GM12878 (cell line): Measurements from ENCODE around the gene RADIL. TPM values are rescaled to one million over a fixed set of nuclear protein-coding genes. Genes with fewer than 3 reads are reported as not detected.

Experiments used
- ATAC-seq: fragments of 200-7000 bp; cut with Tn5 transposase; 3 replicates; pipeline ENCODE4 v1.9.1; 2020; ENCODE audit warnings: mild to moderate bottlenecking, moderate library complexity
- BruUV-seq: library from RNA; stranded (reverse); fragments of 400-500 nt; replicated peaks from 2 replicates; lab custom pipeline; 2021; lab: Mats Ljungman, UMichigan
- CTCF ChIA-PET: fragments of 300-600 bp; sonication (Branson Sonifier 250); formaldehyde crosslinking; extraction: SDS; loops from one replicate; lab custom pipeline; 2021; ENCODE audit warnings: inconsistent platforms; lab: Yijun Ruan, JAX
- POLR2A ChIA-PET: fragments of 350-600 bp; formaldehyde crosslinking; extraction: SDS; loops from one replicate; lab custom pipeline; 2021; ENCODE audit warnings: inconsistent platforms; lab: Charles Lee
- RAD21 ChIA-PET: fragments of 300-600 bp; sonication (Branson Sonifier 250); formaldehyde crosslinking; loops from one replicate; lab custom pipeline; 2023; ENCODE audit warnings: antibody characterized with exemption; ENCODE audit not compliant: unreplicated experiment; lab: Charles Lee
- SMC1A ChIA-PET: fragments of 300-600 bp; sonication (Branson Sonifier 250); formaldehyde crosslinking; loops from one replicate; lab custom pipeline; 2023; ENCODE audit not compliant: unreplicated experiment, uncharacterized antibody; lab: Charles Lee
- DNase-seq: peaks from one replicate; pipeline ENCODE4 v3.0.0-alpha.2; 2011; ENCODE audit warnings: low read depth, low spot score
- FAIRE-seq: peaks from 3 replicates; lab custom pipeline; 2011; peaks lifted over from hg19 to GRCh38; lab: Jason Lieb, UNC
- H2AFZ ChIP-seq: 2 replicates; pipeline ENCODE4 v1.6.0; 2011; ENCODE audit warnings: low read depth, low read length, control low read depth; ENCODE audit not compliant: control insufficient read depth
- H3K27ac ChIP-seq: 2 replicates; pipeline ENCODE4 v1.5.1; 2011; ENCODE audit warnings: control low read depth; ENCODE audit not compliant: control insufficient read depth, insufficient read depth
- H3K27me3 ChIP-seq, 2 experiments: replicated peaks in 1 of 2; 2 replicates each; pipeline versions ENCODE4 v1.6.0 to v1.6.1; 2011; ENCODE audit warnings: low read length in 1 of 2; ENCODE audit not compliant: control insufficient read depth in 2 of 2, insufficient read depth in 2 of 2
- H3K36me3 ChIP-seq, 2 experiments: 2 replicates each; pipeline ENCODE4 v1.5.1; 2011; ENCODE audit warnings: low read length in 1 of 2; ENCODE audit not compliant: control insufficient read depth in 2 of 2, insufficient read depth in 2 of 2
- H3K4me1 ChIP-seq: 2 replicates; pipeline ENCODE4 v1.6.1; 2011; ENCODE audit warnings: mild to moderate bottlenecking, low read length, moderate library complexity, mixed read lengths; ENCODE audit not compliant: control insufficient read depth, insufficient read depth
- H3K4me2 ChIP-seq: 2 replicates; pipeline ENCODE4 v1.6.0; 2011; ENCODE audit warnings: control low read depth; ENCODE audit not compliant: control insufficient read depth, insufficient read depth
- H3K4me3 ChIP-seq: fragments of 200-600 bp; sonication (generic); 2 replicates; pipeline ENCODE4 v1.5.1; 2016
- H3K79me2 ChIP-seq: 2 replicates; pipeline ENCODE4 v1.6.0; 2011; ENCODE audit warnings: low read length; ENCODE audit not compliant: control insufficient read depth, insufficient read depth
- H3K9ac ChIP-seq: 2 replicates; pipeline ENCODE4 v1.8.0; 2011; ENCODE audit warnings: low read length, control low read depth, mixed read lengths; ENCODE audit not compliant: control insufficient read depth, insufficient read depth
- H3K9me3 ChIP-seq: replicated peaks from 3 replicates; pipeline ENCODE4 v1.5.1; 2011; ENCODE audit warnings: mild to moderate bottlenecking, low read length; ENCODE audit not compliant: control insufficient read depth, insufficient read depth
- H4K20me1 ChIP-seq: 2 replicates; pipeline ENCODE4 v1.6.0; 2011; ENCODE audit not compliant: control insufficient read depth, insufficient read depth
- ATF3 ChIP-seq: IDR thresholded peaks from 2 replicates; pipeline ENCODE4 v1.6.1; 2011; ENCODE audit warnings: low read depth, mild to moderate bottlenecking, low read length, moderate library complexity, borderline replicate concordance; ENCODE audit errors: extremely low read depth
- CBFB ChIP-seq: IDR thresholded peaks from 2 replicates; pipeline ENCODE4 v1.6.1; 2016; ENCODE audit warnings: antibody characterized with exemption, low read depth
- CREB1 ChIP-seq: IDR thresholded peaks from 2 replicates; pipeline ENCODE4 v1.6.1; 2012; ENCODE audit warnings: low read depth, mild to moderate bottlenecking, inconsistent platforms
- FOS ChIP-seq: IDR thresholded peaks from 3 replicates; pipeline ENCODE4 v1.6.1; 2011; ENCODE audit warnings: borderline replicate concordance; ENCODE audit not compliant: insufficient read length; ENCODE audit errors: extremely low read depth
- KLF5 ChIP-seq: fragments of 450-650 bp; IDR thresholded peaks from 2 replicates; pipeline ENCODE4 v1.6.1; 2014; ENCODE audit warnings: mild to moderate bottlenecking; ENCODE audit not compliant: partially characterized antibody
- MYB ChIP-seq: fragments of 150-350 bp; IDR thresholded peaks from 2 replicates; pipeline ENCODE4 v1.6.1; 2014; ENCODE audit warnings: mild to moderate bottlenecking, low read depth, low read length, borderline replicate concordance
- POLR2AphosphoS2 ChIP-seq: IDR thresholded peaks from 2 replicates; pipeline ENCODE4 v1.6.1; 2011; ENCODE audit warnings: low read depth, mild to moderate bottlenecking, low read length, improper control_type of control experiment, moderate library complexity
- TARDBP ChIP-seq: IDR thresholded peaks from 2 replicates; pipeline ENCODE4 v1.6.1; 2016; ENCODE audit warnings: borderline replicate concordance
- WGBS: methylation state at CpG from one replicate; pipeline ENCODE4 v1.1.6; 2016; ENCODE audit warnings: low lambda C conversion rate; ENCODE audit not compliant: insufficient replicate concordance, insufficient coverage; ENCODE audit errors: missing lambda C conversion rate; 5-methylcytosine and 5-hydroxymethylcytosine counted together
- in situ Hi-C: fragments of 300-500 bp; cut with MboI; formaldehyde crosslinking; loops from 9 replicates; pipeline ENCODE4 v1.14.3; 2018; ENCODE audit warnings: mixed read lengths
- intact Hi-C: fragments of 100-400 bp; cut with micrococcal nuclease; formaldehyde crosslinking; loops from one replicate; pipeline ENCODE4 v1.14.2; 2022; ENCODE audit not compliant: unreplicated experiment
- polyA plus RNA-seq, 11 experiments: library from polyadenylated mRNA; depleted of rRNA in 4 of 11; unstranded in 6 of 11; stranded (reverse) in 5 of 11; fragments of >200 nt; fragmentation: Nextera tagmentation in 4 of 11; fragmentation: Illumina TruSeq in 1 of 11; extraction: Ambion mirVana in 4 of 11; extraction: Trizol in 1 of 11; gene quantifications; 1 replicate in 1 of 11; 2 replicates in 10 of 11; pipeline versions ENCODE4 v1.2.1 to v1.2.3, GENCODE V29; 2011 to 2016; ENCODE audit warnings: inconsistent platforms in 2 of 11, missing spikeins in 2 of 11, low read depth in 1 of 11
- total RNA-seq, 4 experiments: library from RNA; depleted of rRNA in 3 of 4; stranded (reverse); fragments of >200 nt in 3 of 4; fragmentation: Illumina TruSeq in 1 of 4; extraction: Trizol in 1 of 4; gene quantifications; 2 replicates each; pipeline versions ENCODE4 v1.2.1 to v1.2.3, GENCODE V29; 2013 to 2021

RADIL gene
- total and polyA plus RNA-seq, 10 of the 15 experiments (the other 5 are each of a cell fraction or from before 2014, with no cell fraction given): 0.05 to 0.06 TPM; not detected in 8

- no peak for ATAC-seq
- no TSS peak for BruUV-seq
- in situ Hi-C loops: no loop called here
- TF ChIP-seq TARDBP: no peak
- TF ChIP-seq FOS: no peak
- TF ChIP-seq POLR2AphosphoS2: no peak
- TF ChIP-seq CREB1: no peak
- no peak for TF ChIP-seq CBFB
- no peak for TF ChIP-seq KLF5
- no peak for TF ChIP-seq MYB
- no peak for TF ChIP-seq ATF3
- TF ChIP-seq, all 136 proteins: peak for 0
- Histone ChIP-seq H3K4me3 (no peak overlapping the region), H3K27ac (no peak overlapping the region), H2AFZ (no peak overlapping the region), H3K4me2 (no peak overlapping the region), H3K79me2 (no peaks in the 10 kb centered on the region), H3K4me1 (no peaks in the 10 kb centered on the region), H3K9ac (no peak overlapping the region), H3K27me3 (peaks cover 0 to 2% of the 10 kb centered on the region in 2 experiments; a peak in 2 of 4 replicates), H3K36me3 (no peaks in the 10 kb centered on the region), H3K9me3 (no peaks in the 10 kb centered on the region; the same call in 2 of the 3 replicates), H4K20me1 (no peaks in the 10 kb centered on the region)
- FAIRE-seq: no peak
- POLR2A ChIA-PET: no interaction called here
- RAD21 ChIA-PET: no interaction called here
- intact Hi-C loops: no loop called here
- SMC1A ChIA-PET: no interaction called here
- no peak for DNase-seq
- WGBS: 17% methylated on average over 3 of the region's 3 CpGs
- CTCF ChIA-PET: no interaction called here
These were observed 26.3 kb downstream of the RADIL start for GRCh38 chr7:4857189-4857588.
